Globus pallidus (tissue), 1 donor: ENCODE results near the gene ANKFN1.
A peak's percentile ranks its signal among the peaks of the same experiment; 100 is the strongest.
"Not testable (repeated sequence)": the region's sequence is repeated elsewhere in the genome, so short reads cannot be mapped to it uniquely, and the experiment has no call there.

Experiments
- DNase-seq: peaks from one replicate; pipeline ENCODE4 v3.0.0-alpha.2; 2015; ENCODE audit warnings: low spot score

Gene ANKFN1

DNA sequence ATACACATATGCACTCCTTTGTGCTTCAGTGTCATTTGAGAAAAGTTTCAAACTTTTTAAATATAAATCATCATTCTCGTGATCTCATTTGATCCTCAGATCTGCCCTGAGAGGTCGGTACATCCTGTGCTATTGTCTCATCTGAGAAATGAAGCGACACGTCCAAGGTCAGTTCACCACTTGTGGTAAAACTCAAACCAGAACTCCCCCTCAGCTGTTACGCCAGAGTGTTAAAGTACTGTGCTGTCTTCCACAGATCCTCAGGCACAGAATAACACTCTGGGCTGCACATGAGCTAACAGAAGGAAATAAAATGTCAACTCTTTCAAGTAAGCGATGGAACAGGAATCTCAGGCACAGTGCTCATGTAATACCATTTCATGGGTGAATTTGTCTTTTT is 31.4 kb downstream of the ANKFN1 start:
- DNase-seq, result no peak

DNA sequence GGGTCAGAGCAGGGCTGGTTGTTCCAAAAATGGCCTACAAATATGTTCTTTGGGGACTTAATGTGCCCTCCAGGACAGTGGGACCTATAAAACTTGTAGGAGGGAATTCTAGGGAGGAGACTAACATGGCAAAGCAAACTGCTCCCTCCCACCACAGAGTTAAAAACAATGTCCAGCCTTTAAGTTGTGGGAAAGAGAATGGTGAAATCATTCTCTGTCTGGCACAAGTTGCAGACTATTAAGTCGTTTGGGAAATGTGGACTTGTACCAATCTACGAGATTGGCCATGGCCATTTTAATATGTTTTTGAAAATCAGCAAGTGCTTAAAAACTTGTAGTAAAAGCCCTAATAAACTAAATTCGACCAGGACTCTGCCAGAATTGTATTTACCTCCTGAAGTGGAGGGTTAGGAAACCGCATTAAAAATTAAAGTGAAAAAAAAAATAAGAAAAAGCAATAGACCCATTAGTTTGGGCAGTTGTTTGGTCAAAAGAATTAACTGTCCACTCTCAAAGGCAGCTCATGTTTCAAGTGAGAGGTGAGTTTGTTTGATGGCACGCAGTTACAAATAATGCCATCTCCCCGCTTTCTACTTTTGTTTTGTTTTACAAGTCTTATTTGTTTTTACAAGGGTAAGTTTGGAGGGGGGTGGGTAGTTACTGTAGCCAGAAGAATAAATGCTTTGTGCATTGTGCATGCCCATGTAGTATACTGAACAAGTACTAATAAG is 32.4 kb downstream of the ANKFN1 start:
- no peak for DNase-seq

- no peak for DNase-seq
Observed at GRCh38 chr17:56186222-56186786, 33.0 kb downstream of the ANKFN1 start.

DNA sequence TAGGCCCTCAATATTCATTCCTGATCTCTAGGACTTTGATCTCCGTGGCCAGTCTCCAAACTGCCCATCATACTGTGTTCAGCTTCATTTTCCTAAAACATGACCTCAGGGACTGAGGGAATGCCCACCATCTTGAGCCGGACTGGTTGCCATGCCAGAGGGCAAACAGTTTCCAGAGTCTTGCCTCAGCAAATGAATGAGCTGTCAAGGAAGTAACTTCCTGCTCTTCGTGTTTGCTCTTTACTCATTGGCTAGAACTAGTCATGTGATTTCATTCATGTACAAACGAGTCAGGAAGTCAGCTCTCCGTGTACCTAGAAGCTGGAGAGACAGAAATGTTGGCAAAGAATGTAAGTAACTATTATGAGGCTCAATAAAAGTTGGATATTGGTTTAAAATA is 50.2 kb downstream of the ANKFN1 start:
- DNase-seq, result no peak

DNA sequence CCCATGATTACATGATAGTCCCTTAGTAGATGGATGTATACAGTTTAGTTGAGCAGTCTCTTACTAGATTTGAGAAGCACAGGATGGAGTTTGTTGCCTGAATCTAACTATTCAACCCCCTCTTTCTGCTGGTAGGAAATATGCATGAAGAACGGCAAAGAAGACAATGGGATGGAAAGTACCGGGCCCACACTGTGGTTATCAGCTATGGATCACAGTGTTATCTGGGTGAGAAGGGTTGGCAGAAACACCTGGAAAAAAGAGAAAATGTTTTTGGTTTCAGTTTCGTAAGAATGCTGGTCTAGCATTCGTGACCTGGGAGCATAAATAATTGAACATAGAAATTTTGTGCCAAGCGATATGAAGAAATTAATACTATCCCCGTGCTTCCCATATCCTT is 53.1 kb downstream of the ANKFN1 start:
- no peak for DNase-seq

GRCh38 chr17:56213031-56213430 is 59.8 kb downstream of the ANKFN1 start:
- DNase-seq, result no peak

DNA sequence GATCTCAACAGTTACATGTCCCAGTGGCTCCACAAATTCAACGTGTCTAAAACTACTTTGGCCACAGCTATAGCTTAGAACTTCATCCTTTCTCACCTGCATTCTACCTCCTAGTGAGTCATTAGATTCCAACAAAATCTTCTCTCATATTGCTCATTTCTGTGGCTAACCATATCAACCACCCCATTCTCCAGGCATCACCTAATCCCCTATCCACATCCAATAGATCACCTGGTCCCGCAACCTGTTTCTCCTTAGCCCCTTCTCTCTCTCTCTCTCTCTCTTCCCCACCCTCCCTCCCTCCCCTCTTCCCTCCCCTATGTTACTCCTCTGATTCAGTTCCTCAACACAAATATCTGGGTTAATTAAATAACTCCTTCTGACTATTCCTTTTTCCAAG is 64.6 kb downstream of the ANKFN1 start:
- DNase-seq, result no peak

DNA sequence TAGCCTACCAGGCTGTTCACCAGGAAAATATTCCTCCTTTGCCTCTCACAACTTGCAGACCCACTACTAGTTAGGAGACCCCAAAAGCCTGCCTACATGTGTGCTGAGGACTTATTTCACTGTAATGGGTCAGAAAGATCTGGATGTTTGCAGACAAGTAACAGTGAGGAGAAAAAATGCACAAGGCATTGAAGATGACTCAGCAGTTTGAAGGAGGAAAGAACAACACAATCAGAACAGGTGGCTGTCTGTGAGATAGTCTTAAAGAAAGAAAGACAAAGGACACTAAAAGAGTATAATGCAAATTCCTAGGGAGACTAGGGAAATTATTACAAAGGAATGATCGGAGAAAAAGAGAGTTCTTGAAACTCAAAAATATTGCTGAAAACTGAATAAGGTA is 69.0 kb downstream of the ANKFN1 start:
- no peak for DNase-seq

- DNase-seq, result peak; percentile 10
Observed at GRCh38 chr17:56230660-56231059, 77.4 kb downstream of the ANKFN1 start.

GRCh38 chr17:56231252-56231651 is 78.0 kb downstream of the ANKFN1 start:
- no peak for DNase-seq

- DNase-seq, result no peak
Observed at GRCh38 chr17:56231693-56232092, 78.4 kb downstream of the ANKFN1 start.

DNA sequence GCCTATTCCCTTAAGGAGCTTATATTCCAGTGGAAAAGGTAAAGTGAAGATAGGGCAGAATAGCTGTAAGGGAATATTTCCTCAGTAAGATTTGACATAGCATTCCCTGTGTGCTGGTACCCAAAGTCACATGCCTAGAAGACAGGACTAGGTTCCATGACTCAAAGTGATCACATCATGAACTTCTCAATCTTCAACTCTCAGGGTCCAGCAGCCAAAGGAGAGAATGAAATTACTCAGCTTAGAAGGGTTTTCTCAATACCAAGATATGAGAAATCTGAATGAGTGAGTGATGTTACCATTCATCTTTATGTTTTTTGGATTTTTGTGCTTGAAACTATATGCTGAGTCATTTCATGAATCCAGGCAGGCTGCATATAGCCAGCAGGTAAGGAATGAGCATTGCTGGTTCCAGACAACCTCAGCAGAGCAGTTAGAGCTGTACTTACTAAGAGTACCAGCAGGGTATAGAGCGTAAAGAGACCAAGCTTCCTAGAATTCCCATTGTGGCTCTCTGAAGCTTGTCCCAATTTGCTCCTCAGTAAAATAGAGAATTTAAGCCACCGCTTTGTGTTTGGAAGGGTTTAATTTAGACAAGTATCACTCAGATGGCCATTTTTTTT is 91.1 kb downstream of the ANKFN1 start:
- DNase-seq, result no peak

GRCh38 chr17:56247816-56248215 is 94.5 kb downstream of the ANKFN1 start:
- no peak for DNase-seq

GRCh38 chr17:56257075-56257474 is 103.8 kb downstream of the ANKFN1 start:
- no peak for DNase-seq

DNA sequence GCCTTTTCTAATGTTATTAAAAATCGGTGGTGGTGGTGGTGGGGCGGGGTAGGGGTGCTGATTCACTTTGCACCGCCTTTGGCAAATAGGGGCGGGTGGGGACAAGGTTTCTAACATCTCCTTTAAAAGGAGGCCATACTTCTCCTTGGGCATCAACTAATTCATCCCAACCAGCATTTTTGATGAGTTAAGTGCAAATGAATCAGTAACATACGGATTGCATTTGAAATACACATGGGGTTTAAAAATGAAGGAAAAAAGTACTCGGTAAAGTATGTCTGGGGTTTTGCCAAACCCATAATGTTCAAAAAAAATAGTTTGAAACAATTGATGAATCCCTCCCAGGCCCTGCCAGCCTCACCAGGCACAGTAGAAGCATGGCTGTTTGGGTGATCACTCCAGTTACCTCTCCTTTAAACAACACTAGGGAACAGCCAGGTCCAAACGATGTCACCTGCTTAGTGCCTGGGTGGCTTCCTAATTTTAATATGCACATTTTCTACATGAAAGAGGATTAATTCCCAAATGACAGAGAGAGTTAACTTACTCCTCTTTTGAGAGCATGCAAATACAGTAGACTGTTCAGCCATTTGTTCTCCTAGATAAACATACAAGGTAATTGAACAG is 107.2 kb downstream of the ANKFN1 start:
- no peak for DNase-seq

- DNase-seq, result no peak
Observed at GRCh38 chr17:56262803-56263202, 109.5 kb downstream of the ANKFN1 start.

DNA sequence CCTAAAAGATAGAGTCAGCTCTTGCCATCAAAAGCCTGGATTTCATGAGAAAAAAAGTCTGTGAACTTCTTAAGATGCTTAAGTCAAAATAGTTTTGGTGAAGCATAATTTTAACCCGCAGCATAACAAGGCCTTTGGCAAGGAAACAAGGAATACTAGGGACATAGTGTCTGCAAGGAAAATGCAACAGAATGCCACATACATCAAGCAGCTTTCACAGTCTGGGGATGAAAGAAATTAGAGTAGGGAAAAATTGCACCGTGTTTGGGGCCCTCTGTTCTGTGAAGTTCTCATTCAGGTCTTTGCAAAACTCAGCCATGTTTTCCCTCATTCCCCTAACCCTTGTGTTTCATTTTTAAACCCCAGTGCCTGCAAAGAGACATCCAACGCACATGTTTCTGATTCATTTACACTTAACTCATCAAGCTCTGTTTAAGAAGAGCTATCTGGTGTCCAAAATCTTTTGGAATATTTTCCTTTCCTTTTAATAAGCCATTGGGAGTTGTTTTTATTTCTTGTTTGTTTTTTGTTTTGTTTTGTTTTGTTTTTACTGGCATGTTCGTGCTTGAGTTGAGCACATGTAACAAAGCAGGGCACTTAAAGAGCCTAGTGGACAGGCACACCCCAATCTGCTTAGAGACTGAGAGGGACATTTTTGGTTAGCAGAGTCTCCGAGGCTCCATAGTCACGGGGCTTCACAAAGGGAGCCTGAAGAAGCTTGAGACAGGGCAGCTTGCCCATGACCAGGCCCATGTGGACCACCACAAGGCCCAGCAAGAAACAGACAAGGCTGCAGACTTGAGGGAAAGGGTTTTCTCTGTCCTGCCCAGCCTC is 116.5 kb downstream of the ANKFN1 start:
- no peak for DNase-seq

DNA sequence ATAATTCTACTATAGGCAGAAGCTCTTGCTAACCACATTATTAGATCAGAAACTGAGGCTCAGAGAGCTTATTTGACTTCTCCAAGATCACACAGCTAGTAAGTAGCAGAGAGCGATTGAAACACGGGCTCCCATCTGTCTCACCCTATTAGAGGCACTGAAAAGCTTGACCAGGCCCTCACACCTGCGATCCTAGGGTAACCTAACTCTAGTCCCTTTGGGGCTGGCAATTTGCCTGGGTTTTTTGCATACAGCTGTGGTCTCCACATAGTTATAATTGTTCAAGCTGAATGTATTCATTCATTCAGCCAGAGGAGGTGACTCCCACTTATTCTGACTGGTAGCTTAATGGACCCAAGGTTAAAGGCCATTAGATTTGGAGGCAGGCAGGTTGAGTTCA is 121.2 kb downstream of the ANKFN1 start:
- DNase-seq, result no peak

DNA sequence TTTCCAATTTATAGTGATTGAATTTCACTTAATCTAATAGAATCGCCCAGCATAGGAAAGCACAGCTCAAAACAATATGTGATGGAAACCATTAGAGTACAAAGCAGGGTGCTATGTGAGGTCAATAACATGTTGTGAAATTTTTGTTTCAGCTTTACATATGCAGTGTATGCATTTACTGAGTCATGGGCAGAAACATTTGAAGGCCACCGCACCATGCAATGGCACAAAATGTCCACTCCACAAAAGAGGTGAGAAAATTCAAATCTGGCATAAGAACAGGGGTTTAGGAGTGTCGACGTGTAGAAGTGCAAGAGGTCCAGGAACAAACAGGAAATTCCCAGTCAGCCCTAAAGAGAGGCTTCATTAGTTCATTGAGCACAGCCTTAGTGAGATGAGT is 131.2 kb downstream of the ANKFN1 start:
- DNase-seq, result no peak

GRCh38 chr17:56288786-56289185 is 135.5 kb downstream of the ANKFN1 start:
- DNase-seq, result not testable (repeated sequence)

DNA sequence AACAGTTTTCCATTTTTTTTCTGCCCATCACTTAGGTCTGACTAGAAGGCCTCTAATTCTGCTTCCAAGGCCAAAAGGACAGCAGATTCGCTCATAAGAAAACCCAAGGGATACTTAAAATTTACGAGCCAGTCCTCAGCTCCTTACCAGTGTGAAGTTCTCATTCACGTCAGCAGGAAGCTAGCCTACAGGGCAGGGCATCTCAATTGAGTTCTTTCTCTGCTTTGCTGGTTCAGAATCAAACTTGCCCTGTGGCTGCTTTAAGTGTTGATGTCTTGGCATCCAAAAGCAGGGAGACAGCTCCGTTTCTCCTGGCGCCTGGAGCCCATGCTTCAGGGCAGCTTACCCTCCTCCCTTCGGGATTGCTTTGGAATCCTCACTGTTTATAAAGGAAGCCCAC is 136.0 kb downstream of the ANKFN1 start:
- DNase-seq, result no peak

- DNase-seq, result no peak
Observed at GRCh38 chr17:56290101-56290801, 137.0 kb downstream of the ANKFN1 start.
